Measurements from ENCODE around the gene TMEM52B.

- no peak for TF ChIP-seq POLR2A (IDR thresholded peaks at IDR 0.05)
- TF ChIP-seq POLR2AphosphoS5 (IDR thresholded peaks at IDR 0.05) = no peak
These were observed 57.9 kb downstream of the TMEM52B start for GRCh38 chr12:10236720-10237119.

Data from breast epithelium (tissue), 3 donors.